Astrocyte (in vitro differentiated cells and primary cell): Measurements from ENCODE around the gene FAF1. TPM values are rescaled to one million over a fixed set of nuclear protein-coding genes. Genes with fewer than 3 reads are reported as not detected.

Experiments used
- DNase-seq: peaks from one replicate; pipeline ENCODE4 v3.0.0-alpha.2; 2010; ENCODE audit warnings: low read depth
- FAIRE-seq: peaks from 2 replicates; lab custom pipeline; 2011; peaks lifted over from hg19 to GRCh38; lab: Jason Lieb, UNC
- H2AFZ ChIP-seq: 2 replicates; pipeline ENCODE4 v1.6.0; 2012; ENCODE audit warnings: low read depth, low read length, inconsistent platforms
- H3K27ac ChIP-seq: 2 replicates; pipeline ENCODE4 v1.5.1; 2011; ENCODE audit warnings: low read depth, low read length, inconsistent platforms
- H3K27me3 ChIP-seq: 2 replicates; pipeline ENCODE4 v1.6.0; 2011; ENCODE audit warnings: low read length, inconsistent platforms; ENCODE audit not compliant: insufficient read depth
- H3K36me3 ChIP-seq: 2 replicates; pipeline ENCODE4 v1.5.1; 2011; ENCODE audit warnings: low read length, inconsistent platforms; ENCODE audit not compliant: insufficient read depth
- H3K4me1 ChIP-seq: 2 replicates; pipeline ENCODE4 v1.5.1; 2011; ENCODE audit warnings: low read length, inconsistent platforms; ENCODE audit not compliant: insufficient read depth
- H3K4me2 ChIP-seq: 2 replicates; pipeline ENCODE4 v1.6.0; 2012; ENCODE audit warnings: low read length, inconsistent platforms
- H3K4me3 ChIP-seq: 2 replicates; pipeline ENCODE4 v1.5.1; 2011; ENCODE audit warnings: low read depth, mild to moderate bottlenecking, low read length, inconsistent platforms; ENCODE audit not compliant: insufficient read depth
- H3K79me2 ChIP-seq: 2 replicates; pipeline ENCODE4 v1.6.0; 2012; ENCODE audit warnings: mild to moderate bottlenecking, low read length, inconsistent platforms; ENCODE audit not compliant: insufficient read depth
- H3K9ac ChIP-seq: 2 replicates; pipeline ENCODE4 v1.6.0; 2012; ENCODE audit warnings: mild to moderate bottlenecking, low read length, inconsistent platforms
- H3K9me3 ChIP-seq: 2 replicates; pipeline ENCODE4 v1.5.1; 2012; ENCODE audit warnings: low read depth, mild to moderate bottlenecking, low read length, inconsistent platforms; ENCODE audit not compliant: insufficient read depth
- H4K20me1 ChIP-seq: 2 replicates; pipeline ENCODE4 v1.6.0; 2012; ENCODE audit warnings: low read length, inconsistent platforms; ENCODE audit not compliant: insufficient read depth
- H3K27ac Mint-ChIP-seq: one replicate; pipeline ENCODE4 v1.8.0; 2021; ENCODE audit warnings: mild to moderate bottlenecking, mixed read lengths; ENCODE audit not compliant: unreplicated experiment
- H3K27me3 Mint-ChIP-seq: one replicate; pipeline ENCODE4 v1.8.0; 2021; ENCODE audit warnings: low read depth, mixed read lengths; ENCODE audit not compliant: unreplicated experiment
- H3K36me3 Mint-ChIP-seq: one replicate; pipeline ENCODE4 v1.8.0; 2021; ENCODE audit warnings: low read depth, mixed read lengths; ENCODE audit not compliant: unreplicated experiment
- H3K4me1 Mint-ChIP-seq: one replicate; pipeline ENCODE4 v1.8.0; 2021; ENCODE audit warnings: low read depth, mixed read lengths; ENCODE audit not compliant: unreplicated experiment
- H3K4me3 Mint-ChIP-seq: one replicate; pipeline ENCODE4 v1.8.0; 2021; ENCODE audit warnings: mild to moderate bottlenecking, moderate library complexity, mixed read lengths; ENCODE audit not compliant: unreplicated experiment
- H3K9me3 Mint-ChIP-seq: one replicate; pipeline ENCODE4 v1.8.0; 2021; ENCODE audit warnings: mild to moderate bottlenecking, mixed read lengths; ENCODE audit not compliant: unreplicated experiment
- CTCF ChIP-seq: IDR thresholded peaks from 2 replicates; pipeline ENCODE4 v1.5.1; 2011; ENCODE audit warnings: low read depth, mild to moderate bottlenecking, inconsistent platforms, low read length, moderate library complexity; ENCODE audit not compliant: insufficient read depth
- EZH2 ChIP-seq: IDR thresholded peaks from 2 replicates; pipeline ENCODE4 v1.6.1; 2012; ENCODE audit warnings: mild to moderate bottlenecking, low read length, inconsistent platforms; ENCODE audit not compliant: insufficient read depth
- total RNA-seq: library from RNA; stranded (reverse); gene quantifications from 2 replicates; pipeline ENCODE4 v1.2.1, GENCODE V29; 2021

Gene FAF1
- total RNA-seq, 1 donor from 2014 or later: 35.4 TPM

- Mint-ChIP-seq H3K27me3 (no peaks in the 10 kb centered on the region), H3K9me3 (no peaks in the 10 kb centered on the region), H3K36me3 (no peaks in the 10 kb centered on the region), H3K27ac (no peak overlapping the region), H3K4me3 (no peak overlapping the region), H3K4me1 (no peaks in the 10 kb centered on the region)
- FAIRE-seq (no peak), DNase-seq (no peak)
- Histone ChIP-seq H2AFZ (no peak overlapping the region), H4K20me1 (no peaks in the 10 kb centered on the region), H3K4me2 (no peak overlapping the region), H3K9me3 (no peaks in the 10 kb centered on the region), H3K27me3 (no peaks in the 10 kb centered on the region), H3K9ac (no peak overlapping the region), H3K4me1 (no peaks in the 10 kb centered on the region), H3K36me3 (no peaks in the 10 kb centered on the region), H3K79me2 (no peaks in the 10 kb centered on the region), H3K4me3 (no peak overlapping the region), H3K27ac (no peak overlapping the region)
- no peak for TF ChIP-seq CTCF
- no peak for TF ChIP-seq EZH2
Observed at GRCh38 chr1:50609508-50609907, 350.6 kb downstream of the FAF1 start.

GRCh38 chr1:50605186-50605875, 354.7 kb downstream of the FAF1 start:
- FAIRE-seq (no peak), DNase-seq (peak; percentile 27)
- no peaks in the 10 kb centered on the region for H3K36me3 ChIP-seq
- Mint-ChIP-seq H3K27ac (no peak overlapping the region), H3K4me1 (peaks cover 16% of the 10 kb centered on the region), H3K9me3 (no peaks in the 10 kb centered on the region), H3K36me3 (no peaks in the 10 kb centered on the region), H3K27me3 (no peaks in the 10 kb centered on the region), H3K4me3 (no peak overlapping the region)
- no peaks in the 10 kb centered on the region for H3K79me2 ChIP-seq
- H4K20me1 ChIP-seq: no peaks in the 10 kb centered on the region
- H3K4me1 ChIP-seq: peaks cover 15% of the 10 kb centered on the region
- H3K9ac ChIP-seq: no peak overlapping the region
- H3K27me3 ChIP-seq: no peaks in the 10 kb centered on the region
- H3K4me3 ChIP-seq: no peak overlapping the region
- no peak overlapping the region for H3K4me2 ChIP-seq
- H2AFZ ChIP-seq: no peak overlapping the region
- no peaks in the 10 kb centered on the region for H3K9me3 ChIP-seq
- TF ChIP-seq EZH2 (no peak), CTCF (peak; percentile 54)
- no peak overlapping the region for H3K27ac ChIP-seq

- FAIRE-seq: no peak
- Histone ChIP-seq H3K4me3 (no peak overlapping the region), H2AFZ (no peak overlapping the region), H3K9ac (no peak overlapping the region), H3K27ac (no peak overlapping the region), H3K4me2 (no peak overlapping the region), H4K20me1 (no peaks in the 10 kb centered on the region), H3K27me3 (no peaks in the 10 kb centered on the region), H3K4me1 (peaks cover 15% of the 10 kb centered on the region), H3K36me3 (no peaks in the 10 kb centered on the region), H3K79me2 (no peaks in the 10 kb centered on the region), H3K9me3 (no peaks in the 10 kb centered on the region)
- Mint-ChIP-seq H3K36me3 (no peaks in the 10 kb centered on the region), H3K9me3 (no peaks in the 10 kb centered on the region), H3K4me3 (no peak overlapping the region), H3K27me3 (no peaks in the 10 kb centered on the region), H3K4me1 (peaks cover 16% of the 10 kb centered on the region), H3K27ac (no peak overlapping the region)
- DNase-seq: no peak
- TF ChIP-seq EZH2 (no peak), CTCF (no peak)
Observed at GRCh38 chr1:50604580-50604979, 355.5 kb downstream of the FAF1 start.
